C4-2B (cell line): ENCODE measurements around the gene CNGB1.
"Not testable (repeated sequence)": the region's sequence is repeated elsewhere in the genome, so short reads cannot be mapped to it uniquely, and the experiment has no call there.

Experiments used
- ZFX ChIP-seq: fragments of 450-650 bp; IDR thresholded peaks from 2 replicates; pipeline ENCODE4 v1.6.1; 2017
- TF ChIP-seq, protein P1 (sequence below): fragments of 450-650 bp; conservative IDR thresholded peaks from 2 replicates; pipeline ENCODE4 v1.5.1; 2017; ENCODE audit warnings: mild to moderate bottlenecking

DNA sequence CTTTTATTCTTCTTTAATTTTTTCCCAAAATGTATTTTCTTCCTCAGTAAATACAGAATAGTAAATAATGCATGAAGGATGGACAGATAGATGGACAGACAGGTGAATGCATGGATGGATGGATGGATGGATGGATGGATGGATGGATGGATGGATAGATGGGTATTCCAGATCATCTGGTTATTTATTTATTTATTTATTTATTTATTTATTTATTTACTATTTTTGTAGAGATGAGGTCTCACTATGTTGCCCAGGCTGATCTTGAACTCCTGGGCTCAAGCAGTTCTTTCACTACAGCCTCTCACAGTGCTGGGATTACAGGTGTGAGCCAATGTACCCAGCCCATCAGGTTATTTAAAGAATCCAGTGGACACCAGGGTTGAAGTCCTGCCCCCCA lies 53.0 kb downstream of the CNGB1 start:
- TF ChIP-seq, protein P1, sequence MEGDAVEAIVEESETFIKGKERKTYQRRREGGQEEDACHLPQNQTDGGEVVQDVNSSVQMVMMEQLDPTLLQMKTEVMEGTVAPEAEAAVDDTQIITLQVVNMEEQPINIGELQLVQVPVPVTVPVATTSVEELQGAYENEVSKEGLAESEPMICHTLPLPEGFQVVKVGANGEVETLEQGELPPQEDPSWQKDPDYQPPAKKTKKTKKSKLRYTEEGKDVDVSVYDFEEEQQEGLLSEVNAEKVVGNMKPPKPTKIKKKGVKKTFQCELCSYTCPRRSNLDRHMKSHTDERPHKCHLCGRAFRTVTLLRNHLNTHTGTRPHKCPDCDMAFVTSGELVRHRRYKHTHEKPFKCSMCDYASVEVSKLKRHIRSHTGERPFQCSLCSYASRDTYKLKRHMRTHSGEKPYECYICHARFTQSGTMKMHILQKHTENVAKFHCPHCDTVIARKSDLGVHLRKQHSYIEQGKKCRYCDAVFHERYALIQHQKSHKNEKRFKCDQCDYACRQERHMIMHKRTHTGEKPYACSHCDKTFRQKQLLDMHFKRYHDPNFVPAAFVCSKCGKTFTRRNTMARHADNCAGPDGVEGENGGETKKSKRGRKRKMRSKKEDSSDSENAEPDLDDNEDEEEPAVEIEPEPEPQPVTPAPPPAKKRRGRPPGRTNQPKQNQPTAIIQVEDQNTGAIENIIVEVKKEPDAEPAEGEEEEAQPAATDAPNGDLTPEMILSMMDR: not testable (repeated sequence)
- TF ChIP-seq ZFX: not testable (repeated sequence)
